Neural progenitor cell (in vitro differentiated cells): ENCODE results near the gene LDB2. TPM values are rescaled to one million over a fixed set of nuclear protein-coding genes. Genes with fewer than 3 reads are reported as not detected.

ENCODE experiments used
- DNase-seq: peaks from one replicate; pipeline ENCODE4 v3.0.0-alpha.2; 2016; ENCODE audit warnings: low spot score
- H2AFZ ChIP-seq: fragments of 200-600 bp; sonication (generic); replicated peaks from 2 replicates; pipeline ENCODE4 v1.6.1; 2016; ENCODE audit warnings: antibody characterized with exemption
- H3F3A ChIP-seq: fragments of 200-600 bp; sonication (generic); 2 replicates; pipeline ENCODE4 v1.6.1; 2016; ENCODE audit warnings: antibody characterized with exemption, low read depth
- H3K27ac ChIP-seq: fragments of 200-600 bp; sonication (generic); 2 replicates; pipeline ENCODE4 v1.5.1; 2016; ENCODE audit warnings: mild to moderate bottlenecking
- H3K27me3 ChIP-seq: fragments of 200-600 bp; sonication (generic); 2 replicates; pipeline ENCODE4 v1.6.1; 2016; ENCODE audit warnings: mild to moderate bottlenecking, moderate library complexity
- H3K36me3 ChIP-seq: fragments of 200-600 bp; sonication (generic); 2 replicates; pipeline ENCODE4 v1.5.1; 2016
- H3K4me1 ChIP-seq: fragments of 200-600 bp; sonication (generic); 2 replicates; pipeline ENCODE4 v1.6.1; 2016; ENCODE audit warnings: mixed run types
- H3K4me2 ChIP-seq: fragments of 200-600 bp; sonication (generic); 2 replicates; pipeline ENCODE4 v1.6.1; 2016
- H3K4me3 ChIP-seq: fragments of 200-600 bp; sonication (generic); 2 replicates; pipeline ENCODE4 v1.5.1; 2016
- H3K79me2 ChIP-seq: fragments of 200-600 bp; sonication (generic); 2 replicates; pipeline ENCODE4 v1.6.1; 2016; ENCODE audit warnings: low read depth
- H3K9ac ChIP-seq: fragments of 200-600 bp; sonication (generic); 2 replicates; pipeline ENCODE4 v1.6.1; 2016
- H3K9me3 ChIP-seq: fragments of 200-600 bp; sonication (generic); 2 replicates; pipeline ENCODE4 v1.5.1; 2016; ENCODE audit warnings: low read depth
- H4K20me1 ChIP-seq: fragments of 200-600 bp; sonication (generic); 2 replicates; pipeline ENCODE4 v1.6.1; 2016; ENCODE audit warnings: low read depth
- H3K27ac Mint-ChIP-seq: 3 replicates; pipeline ENCODE4 v1.8.0; 2021; ENCODE audit warnings: mixed read lengths
- H3K27me3 Mint-ChIP-seq: 2 replicates; pipeline ENCODE4 v1.8.0; 2022; ENCODE audit warnings: low read depth, mild to moderate bottlenecking, inconsistent platforms, moderate library complexity, mixed read lengths; ENCODE audit not compliant: insufficient read depth
- H3K36me3 Mint-ChIP-seq: 3 replicates; pipeline ENCODE4 v1.8.0; 2021; ENCODE audit warnings: mixed read lengths
- H3K4me1 Mint-ChIP-seq: 3 replicates; pipeline ENCODE4 v1.8.0; 2021; ENCODE audit warnings: mixed read lengths
- H3K4me3 Mint-ChIP-seq: 3 replicates; pipeline ENCODE4 v1.8.0; 2021; ENCODE audit warnings: mild to moderate bottlenecking, moderate library complexity, mixed read lengths
- H3K9me3 Mint-ChIP-seq: 3 replicates; pipeline ENCODE4 v1.8.0; 2020; ENCODE audit warnings: mixed read lengths
- EZH2 ChIP-seq: fragments of 200-600 bp; sonication (generic); IDR thresholded peaks from 2 replicates; pipeline ENCODE4 v1.6.1; 2017; ENCODE audit warnings: antibody characterized with exemption, mild to moderate bottlenecking, moderate library complexity
- EZH2phosphoT487 ChIP-seq: fragments of 200-600 bp; sonication (generic); IDR thresholded peaks from 2 replicates; pipeline ENCODE4 v1.6.1; 2017; ENCODE audit warnings: antibody characterized with exemption
- total RNA-seq: library from RNA; depleted of rRNA; stranded (reverse); fragments of >200 nt; gene quantifications from 2 replicates; pipeline ENCODE4 v1.2.3, GENCODE V29; 2015; ENCODE audit warnings: low replicate concordance
- TF ChIP-seq, protein P1 (sequence below): fragments of 200-600 bp; sonication (generic); IDR thresholded peaks from 2 replicates; pipeline ENCODE4 v1.5.1; 2017; ENCODE audit warnings: antibody characterized with exemption, mild to moderate bottlenecking

The LDB2 gene
- total RNA-seq, 1 donor from 2014 or later, result 24.3 TPM

DNA sequence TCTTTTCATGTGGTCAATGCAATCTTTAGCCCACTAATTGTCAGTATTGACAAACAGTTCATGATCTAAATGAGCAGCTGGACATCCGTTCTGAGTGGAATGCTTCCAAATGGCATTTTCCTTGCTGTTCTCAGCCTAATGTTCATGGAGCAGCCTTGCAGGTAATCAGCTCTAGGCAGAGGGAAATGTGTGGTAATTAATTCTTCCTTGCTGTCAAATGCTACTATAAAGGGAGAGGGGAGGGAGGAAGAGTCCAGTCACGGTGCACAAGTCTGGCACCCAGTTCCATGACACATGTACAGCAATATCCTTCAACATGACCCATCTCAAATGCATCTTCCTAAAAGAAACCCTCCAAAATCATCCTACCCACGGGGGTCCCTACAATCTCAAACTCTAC lies 88.5 kb downstream of the LDB2 start:
- no peak for TF ChIP-seq EZH2phosphoT487
- TF ChIP-seq, protein P1, sequence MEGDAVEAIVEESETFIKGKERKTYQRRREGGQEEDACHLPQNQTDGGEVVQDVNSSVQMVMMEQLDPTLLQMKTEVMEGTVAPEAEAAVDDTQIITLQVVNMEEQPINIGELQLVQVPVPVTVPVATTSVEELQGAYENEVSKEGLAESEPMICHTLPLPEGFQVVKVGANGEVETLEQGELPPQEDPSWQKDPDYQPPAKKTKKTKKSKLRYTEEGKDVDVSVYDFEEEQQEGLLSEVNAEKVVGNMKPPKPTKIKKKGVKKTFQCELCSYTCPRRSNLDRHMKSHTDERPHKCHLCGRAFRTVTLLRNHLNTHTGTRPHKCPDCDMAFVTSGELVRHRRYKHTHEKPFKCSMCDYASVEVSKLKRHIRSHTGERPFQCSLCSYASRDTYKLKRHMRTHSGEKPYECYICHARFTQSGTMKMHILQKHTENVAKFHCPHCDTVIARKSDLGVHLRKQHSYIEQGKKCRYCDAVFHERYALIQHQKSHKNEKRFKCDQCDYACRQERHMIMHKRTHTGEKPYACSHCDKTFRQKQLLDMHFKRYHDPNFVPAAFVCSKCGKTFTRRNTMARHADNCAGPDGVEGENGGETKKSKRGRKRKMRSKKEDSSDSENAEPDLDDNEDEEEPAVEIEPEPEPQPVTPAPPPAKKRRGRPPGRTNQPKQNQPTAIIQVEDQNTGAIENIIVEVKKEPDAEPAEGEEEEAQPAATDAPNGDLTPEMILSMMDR, result no peak
- TF ChIP-seq EZH2, result no peak

DNA sequence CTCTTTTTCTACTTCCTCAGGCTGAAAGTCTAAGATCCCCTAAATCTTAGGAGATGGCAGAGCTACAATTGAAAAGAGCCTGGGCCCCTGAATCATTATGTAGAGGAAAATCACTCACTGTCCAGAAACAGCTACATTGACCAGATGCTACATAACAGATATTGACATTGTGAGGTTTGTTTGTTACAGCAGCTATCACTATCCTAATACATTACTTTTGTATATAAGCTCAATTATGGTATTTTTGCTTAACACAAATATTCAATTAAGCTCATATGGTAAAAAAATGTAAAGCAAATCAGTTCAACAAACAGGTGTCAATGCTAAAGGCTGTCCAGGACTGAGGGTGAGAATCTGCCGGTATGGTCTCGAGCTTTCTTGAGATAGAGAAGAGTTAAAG lies 89.4 kb downstream of the LDB2 start:
- H3K4me1 ChIP-seq, result no peaks in the 10 kb centered on the region
- TF ChIP-seq, protein P1, result no peak
- TF ChIP-seq EZH2phosphoT487 (no peak), EZH2 (no peak)

More for the DNA sequence above, 88.5 kb downstream of the LDB2 start:
- Mint-ChIP-seq H3K27ac (no peak overlapping the region), H3K4me3 (no peak overlapping the region), H3K36me3 (peaks cover 3% of the 10 kb centered on the region), H3K4me1 (no peaks in the 10 kb centered on the region), H3K9me3 (peaks cover 9% of the 10 kb centered on the region), H3K27me3 (no peaks in the 10 kb centered on the region)
- Histone ChIP-seq H3K4me2 (no peak overlapping the region), H3K4me3 (no peak overlapping the region), H3K36me3 (no peaks in the 10 kb centered on the region), H3K9ac (no peak overlapping the region), H3K4me1 (no peaks in the 10 kb centered on the region), H3F3A (no peaks in the 10 kb centered on the region), H3K27me3 (no peaks in the 10 kb centered on the region), H4K20me1 (no peaks in the 10 kb centered on the region), H3K27ac (no peak overlapping the region), H3K79me2 (no peaks in the 10 kb centered on the region), H2AFZ (no peak overlapping the region), H3K9me3 (no peaks in the 10 kb centered on the region)
- no peak for DNase-seq

DNA sequence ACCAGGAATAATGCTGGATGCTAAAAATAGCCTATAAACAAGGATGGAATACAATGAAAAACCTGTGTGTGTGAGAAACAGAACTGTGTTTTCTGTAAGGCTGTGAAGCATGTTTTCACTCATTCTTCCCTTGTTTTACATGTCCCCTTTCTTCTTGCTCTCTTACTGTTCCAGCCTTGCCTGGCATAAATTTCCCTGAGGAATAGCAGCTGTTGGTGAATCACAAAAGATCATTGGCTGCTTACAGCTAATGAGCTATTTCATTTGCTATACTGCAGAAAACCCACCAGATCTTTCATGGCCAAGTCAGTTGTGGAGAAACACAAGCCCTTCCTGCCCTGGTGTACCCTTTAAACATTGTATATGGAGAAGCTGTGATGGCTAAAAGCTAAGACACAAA lies 91.1 kb downstream of the LDB2 start:
- no peak for DNase-seq
- Histone ChIP-seq H3K9me3 (no peaks in the 10 kb centered on the region), H3K9ac (no peak overlapping the region), H3K79me2 (no peaks in the 10 kb centered on the region), H3K4me3 (no peak overlapping the region), H2AFZ (no peak overlapping the region), H3K4me1 (no peaks in the 10 kb centered on the region), H3F3A (no peaks in the 10 kb centered on the region), H3K36me3 (no peaks in the 10 kb centered on the region), H3K4me2 (no peak overlapping the region), H3K27me3 (no peaks in the 10 kb centered on the region), H3K27ac (no peak overlapping the region), H4K20me1 (no peaks in the 10 kb centered on the region)
- Mint-ChIP-seq H3K27ac (no peak overlapping the region), H3K4me3 (no peak overlapping the region), H3K9me3 (peaks cover 9% of the 10 kb centered on the region), H3K36me3 (peaks cover under 1% of the 10 kb centered on the region), H3K4me1 (no peaks in the 10 kb centered on the region), H3K27me3 (no peaks in the 10 kb centered on the region)
- TF ChIP-seq EZH2phosphoT487 (no peak), EZH2 (no peak)
- TF ChIP-seq, protein P1, result no peak

More for the DNA sequence above, 89.4 kb downstream of the LDB2 start:
- no peak overlapping the region for H3K27ac ChIP-seq
- no peaks in the 10 kb centered on the region for H4K20me1 ChIP-seq
- no peak for DNase-seq
- Mint-ChIP-seq H3K4me1 (no peaks in the 10 kb centered on the region), H3K27me3 (no peaks in the 10 kb centered on the region), H3K36me3 (peaks cover 3% of the 10 kb centered on the region), H3K27ac (no peak overlapping the region), H3K4me3 (no peak overlapping the region), H3K9me3 (peaks cover 9% of the 10 kb centered on the region)
- no peak overlapping the region for H3K4me2 ChIP-seq
- H3K9me3 ChIP-seq, result no peaks in the 10 kb centered on the region
- no peaks in the 10 kb centered on the region for H3K27me3 ChIP-seq
- no peak overlapping the region for H3K4me3 ChIP-seq
- H3K36me3 ChIP-seq, result no peaks in the 10 kb centered on the region
- H3F3A ChIP-seq, result no peaks in the 10 kb centered on the region
- no peaks in the 10 kb centered on the region for H3K79me2 ChIP-seq
- H3K9ac ChIP-seq, result no peak overlapping the region
- H2AFZ ChIP-seq, result no peak overlapping the region
